H9 (cell line): ENCODE data around the gene MRPS11. TPM values are rescaled to one million over a fixed set of nuclear protein-coding genes. Genes with fewer than 3 reads are reported as not detected.

Source experiments
- DNase-seq: peaks from one replicate; pipeline ENCODE4 v3.0.0-alpha.2; 2017
- H2AFZ ChIP-seq: one replicate; pipeline ENCODE4 v1.6.1; 2013; ENCODE audit warnings: mild to moderate bottlenecking, low read length, control low read depth, moderate library complexity
- H2AK5ac ChIP-seq: 2 replicates; pipeline ENCODE4 v1.6.1; 2013; ENCODE audit warnings: low read length, control low read depth, mixed read lengths; ENCODE audit not compliant: insufficient read length
- H2BK120ac ChIP-seq: one replicate; pipeline ENCODE4 v1.6.1; 2013; ENCODE audit warnings: low read depth, mild to moderate bottlenecking, low read length, control low read depth, inconsistent platforms; ENCODE audit not compliant: poor library complexity, severe bottlenecking
- H2BK12ac ChIP-seq: 2 replicates; pipeline ENCODE4 v1.6.1; 2013; ENCODE audit warnings: low read length, control low read depth, mixed read lengths, low read depth; ENCODE audit not compliant: insufficient read length
- H2BK15ac ChIP-seq: 2 replicates; pipeline ENCODE4 v1.6.1; 2013; ENCODE audit warnings: low read depth, low read length, control low read depth
- H2BK20ac ChIP-seq: one replicate; pipeline ENCODE4 v1.6.1; 2013; ENCODE audit warnings: low read depth, mild to moderate bottlenecking, low read length, control low read depth, inconsistent platforms; ENCODE audit not compliant: poor library complexity, severe bottlenecking
- H2BK5ac ChIP-seq: 2 replicates; pipeline ENCODE4 v1.6.1; 2013; ENCODE audit warnings: low read length, control low read depth, mixed read lengths; ENCODE audit not compliant: insufficient read length
- H3K14ac ChIP-seq: 2 replicates; pipeline ENCODE4 v1.6.1; 2013; ENCODE audit warnings: low read length, control low read depth; ENCODE audit not compliant: insufficient read depth
- H3K18ac ChIP-seq: 2 replicates; pipeline ENCODE4 v1.6.1; 2013; ENCODE audit warnings: low read depth, mild to moderate bottlenecking, mixed read lengths, low read length, control low read depth; ENCODE audit not compliant: insufficient read length
- H3K23ac ChIP-seq: 2 replicates; pipeline ENCODE4 v1.6.1; 2013; ENCODE audit warnings: low read length, control low read depth, mixed read lengths, low read depth; ENCODE audit not compliant: insufficient read length
- H3K23me2 ChIP-seq: 2 replicates; pipeline ENCODE4 v1.6.1; 2013; ENCODE audit warnings: low read depth, mild to moderate bottlenecking, mixed read lengths, low read length, control low read depth; ENCODE audit not compliant: insufficient read length, poor library complexity, severe bottlenecking
- H3K27ac ChIP-seq: 2 replicates; pipeline ENCODE4 v1.5.1; 2013; ENCODE audit warnings: low read length, control low read depth, mixed read lengths, low read depth; ENCODE audit not compliant: insufficient read length
- H3K27me3 ChIP-seq: 2 replicates; pipeline ENCODE4 v1.6.1; 2013; ENCODE audit warnings: low read length, control low read depth, inconsistent platforms; ENCODE audit not compliant: insufficient read depth
- H3K4ac ChIP-seq: 2 replicates; pipeline ENCODE4 v1.6.1; 2013; ENCODE audit warnings: low read depth, mild to moderate bottlenecking, control low read depth, inconsistent platforms, low read length, moderate library complexity
- H3K4me1 ChIP-seq: 2 replicates; pipeline ENCODE4 v1.6.1; 2013; ENCODE audit warnings: low read length, control low read depth, inconsistent platforms; ENCODE audit not compliant: insufficient read depth
- H3K4me2 ChIP-seq: 2 replicates; pipeline ENCODE4 v1.6.1; 2013; ENCODE audit warnings: low read length, control low read depth, mixed read lengths; ENCODE audit not compliant: insufficient read length, insufficient read depth
- H3K56ac ChIP-seq: 2 replicates; pipeline ENCODE4 v1.6.1; 2013; ENCODE audit warnings: low read depth, mild to moderate bottlenecking, mixed read lengths, low read length, control low read depth; ENCODE audit not compliant: insufficient read length
- H3K79me1 ChIP-seq: 2 replicates; pipeline ENCODE4 v1.6.1; 2013; ENCODE audit warnings: low read depth, mild to moderate bottlenecking, moderate library complexity, low read length, control low read depth, inconsistent platforms; ENCODE audit not compliant: insufficient read depth, poor library complexity, severe bottlenecking
- H3K79me2 ChIP-seq: 2 replicates; pipeline ENCODE4 v1.6.1; 2013; ENCODE audit warnings: low read length, control low read depth, inconsistent platforms; ENCODE audit not compliant: insufficient read depth
- H3K9ac ChIP-seq: 2 replicates; pipeline ENCODE4 v1.6.1; 2013; ENCODE audit warnings: low read length, control low read depth, mixed read lengths; ENCODE audit not compliant: insufficient read length; ENCODE audit errors: extremely low read depth
- H3K9me3 ChIP-seq: one replicate; pipeline ENCODE4 v1.6.1; 2013; ENCODE audit warnings: low read depth, low read length, inconsistent platforms; ENCODE audit not compliant: control insufficient read depth
- H3T11ph ChIP-seq: one replicate; pipeline ENCODE4 v1.6.1; 2013; ENCODE audit warnings: mild to moderate bottlenecking, low read length, control low read depth, inconsistent platforms
- H4K20me1 ChIP-seq: one replicate; pipeline ENCODE4 v1.6.1; 2013; ENCODE audit not compliant: control insufficient read depth, insufficient read length, insufficient read depth
- H4K5ac ChIP-seq: 2 replicates; pipeline ENCODE4 v1.6.1; 2013; ENCODE audit warnings: low read depth, mild to moderate bottlenecking, mixed read lengths, low read length, control low read depth; ENCODE audit not compliant: insufficient read length
- H4K8ac ChIP-seq: replicated peaks from 2 replicates; pipeline ENCODE4 v1.6.1; 2013; ENCODE audit warnings: low read length, control low read depth, mixed read lengths, low read depth; ENCODE audit not compliant: insufficient read length
- H4K91ac ChIP-seq: 2 replicates; pipeline ENCODE4 v1.6.1; 2013; ENCODE audit warnings: low read depth, mild to moderate bottlenecking, moderate library complexity, mixed read lengths, low read length, control low read depth; ENCODE audit not compliant: insufficient read length
- H3K27ac Mint-ChIP-seq, 3 experiments: 2 replicates in 2 of 3; 3 replicates in 1 of 3; pipeline ENCODE4 v1.8.0; 2020 to 2021; ENCODE audit warnings: mixed read lengths in 3 of 3, mild to moderate bottlenecking in 1 of 3, moderate library complexity in 1 of 3
- H3K27me3 Mint-ChIP-seq: 2 replicates; pipeline ENCODE4 v1.8.0; 2021; ENCODE audit warnings: low read depth, mild to moderate bottlenecking, moderate library complexity, mixed read lengths
- H3K36me3 Mint-ChIP-seq, 3 experiments: 2 replicates in 2 of 3; 3 replicates in 1 of 3; pipeline ENCODE4 v1.8.0; 2020 to 2021; ENCODE audit warnings: low read depth in 3 of 3, mixed read lengths in 3 of 3; ENCODE audit not compliant: insufficient read depth in 1 of 3
- H3K4me1 Mint-ChIP-seq, 2 experiments: 2 replicates each; pipeline ENCODE4 v1.8.0; 2020; ENCODE audit warnings: mixed read lengths in 2 of 2
- H3K4me3 Mint-ChIP-seq, 2 experiments: 2 replicates in 1 of 2; 3 replicates in 1 of 2; pipeline ENCODE4 v1.8.0; 2020 to 2021; ENCODE audit warnings: mild to moderate bottlenecking in 2 of 2, mixed read lengths in 2 of 2, moderate library complexity in 1 of 2
- H3K9me3 Mint-ChIP-seq, 2 experiments: 2 replicates in 1 of 2; 3 replicates in 1 of 2; pipeline ENCODE4 v1.8.0; 2020; ENCODE audit warnings: mild to moderate bottlenecking in 2 of 2, mixed read lengths in 2 of 2, moderate library complexity in 1 of 2
- CTCF ChIP-seq: fragments of 200-600 bp; sonication (generic); conservative IDR thresholded peaks from 3 replicates; pipeline ENCODE4 v1.8.0; 2021; ENCODE audit warnings: antibody characterized with exemption, mild to moderate bottlenecking
- WGBS: extraction: QIAGEN DNeasy Blood & Tissue Kit; methylation state at CpG from one replicate; pipeline ENCODE4 v1.1.7; 2013; ENCODE audit warnings: missing lambda C conversion rate, low lambda C conversion rate, mixed read lengths; ENCODE audit not compliant: insufficient read length; ENCODE audit errors: extremely low coverage; 5-methylcytosine and 5-hydroxymethylcytosine counted together
- total RNA-seq: library from RNA; stranded (reverse); gene quantifications from 2 replicates; pipeline ENCODE4 v1.2.1, GENCODE V29; 2021

The MRPS11 gene
- total RNA-seq, 1 experiment from 2014 or later, result 54.5 TPM

GRCh38 chr15:88456733-88457132 is 10.8 kb upstream of the MRPS11 start:
- H3K4me1 ChIP-seq, result no peaks in the 10 kb centered on the region
- no peaks in the 10 kb centered on the region; the same call in 1 of the 2 replicates for H3K27me3 Mint-ChIP-seq
- H3K18ac ChIP-seq, result no peak overlapping the region
- no peaks in the 10 kb centered on the region for H3K79me2 ChIP-seq
- H3K23me2 ChIP-seq, result no peaks in the 10 kb centered on the region
- no peak overlapping the region for H3T11ph ChIP-seq
- no CpG with 5 or more reads among the region's 3 CpGs for WGBS
- H2AFZ ChIP-seq, result no peak overlapping the region
- no peak overlapping the region for H4K5ac ChIP-seq
- no peak overlapping the region for H3K27ac Mint-ChIP-seq
- H2AK5ac ChIP-seq, result no peak overlapping the region
- no peak overlapping the region for H3K56ac ChIP-seq
- no peaks in the 10 kb centered on the region; a peak in 1 of 5 replicates for H3K9me3 Mint-ChIP-seq
- H2BK15ac ChIP-seq, result no peak overlapping the region
- no peaks in the 10 kb centered on the region for H3K27me3 ChIP-seq
- no peak overlapping the region for H3K27ac ChIP-seq
- H3K23ac ChIP-seq, result no peak overlapping the region
- no peak for TF ChIP-seq CTCF
- DNase-seq, result no peak
- no peak overlapping the region for H3K4ac ChIP-seq
- peaks cover 6 to 8% of the 10 kb centered on the region in 2 experiments; a peak in 3 of 4 replicates for H3K4me1 Mint-ChIP-seq
- H4K8ac ChIP-seq, result no peak overlapping the region
- H3K14ac ChIP-seq, result no peak overlapping the region
- no peak overlapping the region for H3K9ac ChIP-seq
- no peaks in the 10 kb centered on the region for H3K79me1 ChIP-seq
- no peak overlapping the region for H4K91ac ChIP-seq
- no peak overlapping the region for H2BK120ac ChIP-seq
- H3K4me2 ChIP-seq, result no peak overlapping the region
- peaks cover 5 to 23% (median 20%) of the 10 kb centered on the region in 3 experiments; a peak in 6 of 7 replicates for H3K36me3 Mint-ChIP-seq
- H2BK20ac ChIP-seq, result no peak overlapping the region
- H3K9me3 ChIP-seq, result no peaks in the 10 kb centered on the region
- H2BK12ac ChIP-seq, result no peak overlapping the region
- no peak overlapping the region for H3K4me3 Mint-ChIP-seq
- H4K20me1 ChIP-seq, result no peaks in the 10 kb centered on the region
- no peak overlapping the region for H2BK5ac ChIP-seq
